Skeletal muscle satellite cell (primary cell): Measurements from ENCODE around the gene FAM50B.

ENCODE experiments used
- H3K27me3 ChIP-seq: 2 replicates; pipeline ENCODE4 v1.7.0; 2013; ENCODE audit warnings: low read length; ENCODE audit not compliant: control insufficient read depth, insufficient read depth
- H3K36me3 ChIP-seq: 2 replicates; pipeline ENCODE4 v1.7.0; 2013; ENCODE audit warnings: mild to moderate bottlenecking, control low read depth, low read length; ENCODE audit not compliant: insufficient read depth
- H3K4me1 ChIP-seq: 2 replicates; pipeline ENCODE4 v1.7.0; 2013; ENCODE audit warnings: low read length; ENCODE audit not compliant: control insufficient read depth, insufficient read depth
- H3K4me2 ChIP-seq: 2 replicates; pipeline ENCODE4 v1.7.0; 2013; ENCODE audit warnings: mild to moderate bottlenecking, low read length
- H3K4me3 ChIP-seq: 2 replicates; pipeline ENCODE4 v1.7.0; 2013; ENCODE audit warnings: low read length
- H3K9ac ChIP-seq: 2 replicates; pipeline ENCODE4 v1.7.0; 2013; ENCODE audit warnings: mild to moderate bottlenecking, low read depth, low read length, moderate library complexity
- H3K9me3 ChIP-seq: replicated peaks from 2 replicates; pipeline ENCODE4 v1.7.0; 2013; ENCODE audit warnings: mild to moderate bottlenecking, control low read depth, low read length

Gene FAM50B

DNA sequence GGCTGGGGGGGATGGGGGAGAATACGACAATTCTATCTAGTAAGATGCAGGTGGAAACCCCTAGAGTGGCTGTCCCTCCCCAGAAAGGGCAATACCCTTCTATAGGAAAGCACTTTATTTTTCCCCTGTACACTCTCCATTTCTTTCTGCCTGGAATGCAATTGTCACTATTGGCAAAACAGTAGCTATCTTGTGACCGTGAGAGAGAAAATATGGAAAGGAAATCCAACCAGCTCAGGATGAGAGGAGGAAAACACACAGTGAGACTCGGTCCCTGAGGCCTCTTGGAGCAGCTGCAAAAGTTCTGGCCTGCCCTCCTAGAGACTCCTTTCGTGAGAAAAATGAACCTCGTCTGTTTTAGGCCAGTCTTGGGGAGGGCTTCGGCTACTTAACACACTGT, 43.4 kb downstream of the FAM50B start:
- H3K9me3 ChIP-seq = no peaks in the 10 kb centered on the region
- no peak overlapping the region for H3K9ac ChIP-seq
- H3K4me3 ChIP-seq = no peak overlapping the region
- no peaks in the 10 kb centered on the region for H3K36me3 ChIP-seq
- H3K4me1 ChIP-seq = peaks cover 2% of the 10 kb centered on the region
- H3K27me3 ChIP-seq = no peaks in the 10 kb centered on the region
- no peak overlapping the region for H3K4me2 ChIP-seq

DNA sequence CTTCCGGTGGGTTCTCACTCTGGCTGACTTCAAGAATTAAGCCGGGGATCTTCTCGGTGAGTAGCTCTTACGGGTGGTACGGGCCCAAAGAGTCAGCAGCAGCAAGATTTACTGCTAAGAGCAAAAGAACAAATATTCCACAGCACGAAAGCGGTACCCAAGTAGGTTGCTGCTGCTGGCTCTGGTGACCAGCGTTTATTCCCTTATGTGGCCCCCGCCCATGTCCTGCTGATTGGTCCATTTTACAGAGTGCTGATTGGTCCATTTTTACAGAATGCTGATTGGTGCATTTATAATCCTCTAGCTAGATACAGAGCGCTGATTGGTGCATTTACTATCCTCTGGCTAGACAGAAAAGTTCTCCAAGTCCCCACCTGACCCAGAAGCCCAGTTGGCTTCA, 44.3 kb downstream of the FAM50B start:
- Histone ChIP-seq H3K36me3 (no peaks in the 10 kb centered on the region), H3K27me3 (no peaks in the 10 kb centered on the region), H3K4me1 (no peaks in the 10 kb centered on the region), H3K4me3 (no peak overlapping the region), H3K9ac (no peak overlapping the region), H3K4me2 (no peak overlapping the region), H3K9me3 (no peaks in the 10 kb centered on the region)

DNA sequence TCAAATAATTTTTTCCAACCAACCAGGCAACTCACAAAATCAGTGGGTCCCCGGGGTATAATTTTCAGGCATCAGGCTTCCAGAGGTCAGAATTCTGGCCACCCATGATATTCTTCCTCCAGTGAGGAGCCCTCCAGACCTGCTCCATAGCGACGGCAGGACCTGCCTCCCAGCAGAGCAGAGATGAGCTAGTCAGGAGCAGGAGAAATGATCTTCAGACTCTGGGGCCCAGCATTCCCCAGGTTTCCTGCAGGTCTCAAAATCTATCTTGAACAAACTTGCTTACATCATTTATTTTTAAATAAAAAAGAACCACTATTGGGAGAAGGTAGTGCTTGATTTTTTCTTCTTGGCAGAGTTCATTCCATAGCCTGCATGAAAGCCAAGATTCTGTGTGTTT, 44.7 kb downstream of the FAM50B start:
- no peak overlapping the region for H3K4me3 ChIP-seq
- H3K9ac ChIP-seq = no peak overlapping the region
- H3K36me3 ChIP-seq = no peaks in the 10 kb centered on the region
- H3K27me3 ChIP-seq = no peaks in the 10 kb centered on the region
- no peak overlapping the region for H3K4me2 ChIP-seq
- H3K4me1 ChIP-seq = no peaks in the 10 kb centered on the region
- no peaks in the 10 kb centered on the region for H3K9me3 ChIP-seq

DNA sequence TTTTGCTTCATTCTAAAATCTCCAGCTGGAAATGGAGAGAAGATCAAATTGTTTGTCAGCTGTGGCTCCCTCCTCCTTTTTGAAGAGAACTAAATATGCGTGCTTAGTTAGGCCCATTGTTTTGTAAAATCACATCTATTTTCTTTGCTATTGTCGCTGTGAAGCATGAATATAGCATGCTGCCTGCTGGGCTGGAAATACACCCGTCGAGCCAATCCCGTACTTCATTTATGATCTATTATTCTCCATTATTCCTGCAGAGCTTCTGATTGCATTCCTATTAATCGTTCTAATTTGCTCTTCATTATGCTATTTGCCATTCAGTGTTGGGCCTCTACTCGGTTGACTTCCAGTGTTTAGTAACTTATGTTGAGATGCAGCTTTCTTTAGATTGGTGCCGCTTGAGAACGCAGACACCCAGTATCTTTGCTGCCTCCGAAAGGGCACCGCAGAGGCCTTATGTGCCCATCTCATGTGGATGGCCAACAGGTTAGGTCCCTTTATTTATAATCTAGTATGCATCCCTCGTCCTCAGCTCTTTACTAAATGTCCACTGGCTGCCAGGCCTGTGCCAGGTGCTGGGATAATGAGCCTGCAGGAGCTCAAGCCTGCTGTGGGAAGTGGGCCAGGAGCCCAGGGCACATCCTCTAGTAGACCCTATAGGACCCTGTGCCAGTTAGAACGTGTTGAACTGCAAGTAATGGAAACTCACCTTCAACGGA, 45.6 kb downstream of the FAM50B start:
- Histone ChIP-seq H3K9ac (no peak overlapping the region), H3K27me3 (no peaks in the 10 kb centered on the region), H3K36me3 (no peaks in the 10 kb centered on the region), H3K4me2 (no peak overlapping the region), H3K4me1 (no peaks in the 10 kb centered on the region), H3K4me3 (no peak overlapping the region), H3K9me3 (no peaks in the 10 kb centered on the region)

GRCh38 chr6:3895312-3895653, 46.1 kb downstream of the FAM50B start:
- Histone ChIP-seq H3K27me3 (no peaks in the 10 kb centered on the region), H3K9ac (no peak overlapping the region), H3K9me3 (no peaks in the 10 kb centered on the region), H3K4me1 (no peaks in the 10 kb centered on the region), H3K36me3 (no peaks in the 10 kb centered on the region), H3K4me2 (no peak overlapping the region), H3K4me3 (no peak overlapping the region)

DNA sequence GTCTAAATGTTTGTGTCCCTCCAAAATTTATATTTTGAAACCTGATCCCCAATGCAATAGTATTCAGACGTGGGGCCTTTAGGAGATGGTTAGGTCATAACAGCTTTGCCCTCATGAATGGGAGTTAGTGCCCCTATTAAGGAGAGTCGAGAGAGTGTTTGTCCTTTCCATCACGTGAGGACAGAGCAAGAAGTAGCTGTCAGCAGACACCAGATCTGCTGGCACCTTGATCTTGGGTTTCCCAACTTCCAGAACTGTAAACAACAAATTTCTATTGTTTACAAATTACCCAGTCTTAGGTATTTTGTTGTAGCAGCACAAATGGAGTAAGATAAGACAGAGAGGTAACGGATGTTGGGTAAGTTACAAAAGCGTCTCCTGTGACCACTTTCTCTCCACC, 46.6 kb downstream of the FAM50B start:
- Histone ChIP-seq H3K4me3 (no peak overlapping the region), H3K9ac (no peak overlapping the region)

GRCh38 chr6:3898265-3898994, 49.3 kb downstream of the FAM50B start:
- no peaks in the 10 kb centered on the region for H3K36me3 ChIP-seq
- no peaks in the 10 kb centered on the region for H3K4me1 ChIP-seq
- H3K9ac ChIP-seq = no peak overlapping the region
- no peak overlapping the region for H3K4me2 ChIP-seq
- H3K9me3 ChIP-seq = no peaks in the 10 kb centered on the region
- H3K4me3 ChIP-seq = no peak overlapping the region
- H3K27me3 ChIP-seq = no peaks in the 10 kb centered on the region

More for the DNA sequence above, 46.6 kb downstream of the FAM50B start:
- H3K9me3 ChIP-seq = no peaks in the 10 kb centered on the region
- H3K36me3 ChIP-seq = no peaks in the 10 kb centered on the region
- H3K4me2 ChIP-seq = no peak overlapping the region
- no peaks in the 10 kb centered on the region for H3K4me1 ChIP-seq
- no peaks in the 10 kb centered on the region for H3K27me3 ChIP-seq

- Histone ChIP-seq H3K27me3 (no peaks in the 10 kb centered on the region), H3K4me3 (no peak overlapping the region), H3K9me3 (no peaks in the 10 kb centered on the region), H3K4me1 (no peaks in the 10 kb centered on the region), H3K4me2 (no peak overlapping the region), H3K9ac (no peak overlapping the region), H3K36me3 (no peaks in the 10 kb centered on the region)
These were observed 49.9 kb downstream of the FAM50B start for GRCh38 chr6:3899061-3899460.

DNA sequence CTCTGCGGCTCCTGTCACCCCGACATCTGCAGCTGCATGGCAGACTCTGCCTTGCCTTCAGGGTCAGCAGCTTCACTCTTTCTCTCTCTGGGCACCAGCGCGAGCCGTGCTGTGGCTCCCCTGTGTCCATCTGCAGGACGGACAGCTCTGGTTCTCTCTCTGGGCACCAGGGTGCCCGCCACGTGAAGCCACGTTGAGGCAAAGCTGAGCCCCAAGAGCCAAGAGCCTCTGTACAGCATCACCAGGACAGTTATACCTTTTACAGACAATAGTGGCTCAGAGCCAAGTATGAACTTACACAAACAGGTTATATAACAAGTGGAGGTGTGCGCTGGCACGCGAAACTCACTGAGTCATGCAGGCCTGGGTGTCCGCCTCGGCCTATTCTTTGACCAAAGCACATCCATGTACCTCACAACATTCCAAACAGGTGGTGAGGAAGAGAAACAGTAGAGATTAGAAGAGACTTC, 50.8 kb downstream of the FAM50B start:
- H3K4me2 ChIP-seq = no peak overlapping the region

More for the DNA sequence above, 50.8 kb downstream of the FAM50B start:
- no peaks in the 10 kb centered on the region for H3K4me1 ChIP-seq
- no peak overlapping the region for H3K4me3 ChIP-seq
- no peaks in the 10 kb centered on the region for H3K27me3 ChIP-seq
- H3K36me3 ChIP-seq = no peaks in the 10 kb centered on the region
- no peaks in the 10 kb centered on the region for H3K9me3 ChIP-seq
- H3K9ac ChIP-seq = no peak overlapping the region
